Vagina (tissue), 2 donors: ENCODE results near the gene CLEC4E.

Source experiments
- POLR2AphosphoS5 ChIP-seq, 2 donors: sonication (generic); formaldehyde crosslinking; IDR thresholded peaks; one replicate each; pipeline ENCODE4 v1.9.0; 2017; ENCODE audit warnings: antibody characterized with exemption in 2 of 2, mild to moderate bottlenecking in 2 of 2, low read depth in 1 of 2; ENCODE audit not compliant: insufficient read depth in 1 of 2
- TF ChIP-seq, protein P1 (sequence below), 3 experiments: fragments of 450-650 bp in 2 of 3; fragments of 200-600 bp in 1 of 3; sonication (generic) in 1 of 3; IDR thresholded peaks; one replicate each; pipeline ENCODE4 v1.5.1; 2017 to 2019; ENCODE audit warnings: antibody characterized with exemption in 3 of 3, mild to moderate bottlenecking in 2 of 3, moderate library complexity in 2 of 3

DNA sequence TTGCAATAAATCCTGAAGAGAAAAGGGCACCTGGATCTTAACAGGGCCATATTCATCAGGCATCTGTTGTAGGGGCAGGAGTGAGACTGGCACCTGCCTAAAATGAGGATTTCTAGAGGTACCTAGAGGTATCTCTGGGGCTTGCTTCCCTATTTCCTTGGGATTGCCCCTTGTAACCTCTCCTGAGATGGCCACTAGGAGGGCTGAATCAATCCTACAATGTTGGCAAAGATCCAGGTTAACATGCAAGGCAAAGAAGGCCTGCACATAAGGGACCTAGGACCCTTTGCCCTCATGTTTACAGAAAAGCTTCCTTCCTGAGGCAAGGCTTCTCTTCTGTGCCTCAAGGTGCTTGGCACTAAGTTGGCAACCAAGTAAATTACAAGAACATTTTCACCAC is 25.8 kb upstream of the CLEC4E start:
- TF ChIP-seq POLR2AphosphoS5 (IDR thresholded peaks at IDR 0.05; ENCODE audit: insufficient read depth in 1 of 2, low read depth in 1 of 2), result no peak
- TF ChIP-seq, protein P1, sequence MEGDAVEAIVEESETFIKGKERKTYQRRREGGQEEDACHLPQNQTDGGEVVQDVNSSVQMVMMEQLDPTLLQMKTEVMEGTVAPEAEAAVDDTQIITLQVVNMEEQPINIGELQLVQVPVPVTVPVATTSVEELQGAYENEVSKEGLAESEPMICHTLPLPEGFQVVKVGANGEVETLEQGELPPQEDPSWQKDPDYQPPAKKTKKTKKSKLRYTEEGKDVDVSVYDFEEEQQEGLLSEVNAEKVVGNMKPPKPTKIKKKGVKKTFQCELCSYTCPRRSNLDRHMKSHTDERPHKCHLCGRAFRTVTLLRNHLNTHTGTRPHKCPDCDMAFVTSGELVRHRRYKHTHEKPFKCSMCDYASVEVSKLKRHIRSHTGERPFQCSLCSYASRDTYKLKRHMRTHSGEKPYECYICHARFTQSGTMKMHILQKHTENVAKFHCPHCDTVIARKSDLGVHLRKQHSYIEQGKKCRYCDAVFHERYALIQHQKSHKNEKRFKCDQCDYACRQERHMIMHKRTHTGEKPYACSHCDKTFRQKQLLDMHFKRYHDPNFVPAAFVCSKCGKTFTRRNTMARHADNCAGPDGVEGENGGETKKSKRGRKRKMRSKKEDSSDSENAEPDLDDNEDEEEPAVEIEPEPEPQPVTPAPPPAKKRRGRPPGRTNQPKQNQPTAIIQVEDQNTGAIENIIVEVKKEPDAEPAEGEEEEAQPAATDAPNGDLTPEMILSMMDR (IDR thresholded peaks at IDR 0.05), result no peak
